Activated CD4-positive, alpha-beta memory T cell treated with anti-CD3 and anti-CD28 coated beads, Interleukin-2, amount 10 ng/mL, durations not matched to agents 7 days and 5 days (primary cell): ENCODE data around the gene NT5M. TPM values are rescaled to one million over a fixed set of nuclear protein-coding genes. Genes with fewer than 3 reads are reported as not detected.

Source experiments
- CTCF ChIA-PET: fragments of 350-600 bp; sonication (Branson Sonifier 250); formaldehyde crosslinking; loops from one replicate; lab custom pipeline; 2021; ENCODE audit warnings: antibody characterized with exemption, inconsistent platforms; lab: Charles Lee
- POLR2A ChIA-PET: fragments of 350-600 bp; sonication (Branson Sonifier 250); formaldehyde crosslinking; loops from one replicate; lab custom pipeline; 2021; ENCODE audit warnings: antibody characterized with exemption; lab: Charles Lee
- DNase-seq: peaks from one replicate; pipeline ENCODE4 v3.0.0-alpha.2; 2020
- H3K27ac Mint-ChIP-seq: one replicate; pipeline ENCODE4 v1.8.0; 2021; ENCODE audit warnings: mild to moderate bottlenecking, mixed read lengths
- H3K27me3 Mint-ChIP-seq: one replicate; pipeline ENCODE4 v1.8.0; 2021; ENCODE audit warnings: mixed read lengths
- H3K36me3 Mint-ChIP-seq: one replicate; pipeline ENCODE4 v1.8.0; 2021; ENCODE audit warnings: low read depth, mixed read lengths
- H3K4me1 Mint-ChIP-seq: one replicate; pipeline ENCODE4 v1.8.0; 2021; ENCODE audit warnings: mixed read lengths
- H3K4me3 Mint-ChIP-seq: one replicate; pipeline ENCODE4 v1.8.0; 2021; ENCODE audit warnings: mild to moderate bottlenecking, mixed read lengths
- H3K9me3 Mint-ChIP-seq: one replicate; pipeline ENCODE4 v1.8.0; 2021; ENCODE audit warnings: mixed read lengths
- total RNA-seq, 2 experiments: library from RNA; stranded (reverse); gene quantifications; one replicate each; pipeline ENCODE4 v1.2.3, GENCODE V29; 2021

NT5M gene
- total RNA-seq, 2 experiments from 2014 or later: 8.4 to 9.7 TPM

DNA sequence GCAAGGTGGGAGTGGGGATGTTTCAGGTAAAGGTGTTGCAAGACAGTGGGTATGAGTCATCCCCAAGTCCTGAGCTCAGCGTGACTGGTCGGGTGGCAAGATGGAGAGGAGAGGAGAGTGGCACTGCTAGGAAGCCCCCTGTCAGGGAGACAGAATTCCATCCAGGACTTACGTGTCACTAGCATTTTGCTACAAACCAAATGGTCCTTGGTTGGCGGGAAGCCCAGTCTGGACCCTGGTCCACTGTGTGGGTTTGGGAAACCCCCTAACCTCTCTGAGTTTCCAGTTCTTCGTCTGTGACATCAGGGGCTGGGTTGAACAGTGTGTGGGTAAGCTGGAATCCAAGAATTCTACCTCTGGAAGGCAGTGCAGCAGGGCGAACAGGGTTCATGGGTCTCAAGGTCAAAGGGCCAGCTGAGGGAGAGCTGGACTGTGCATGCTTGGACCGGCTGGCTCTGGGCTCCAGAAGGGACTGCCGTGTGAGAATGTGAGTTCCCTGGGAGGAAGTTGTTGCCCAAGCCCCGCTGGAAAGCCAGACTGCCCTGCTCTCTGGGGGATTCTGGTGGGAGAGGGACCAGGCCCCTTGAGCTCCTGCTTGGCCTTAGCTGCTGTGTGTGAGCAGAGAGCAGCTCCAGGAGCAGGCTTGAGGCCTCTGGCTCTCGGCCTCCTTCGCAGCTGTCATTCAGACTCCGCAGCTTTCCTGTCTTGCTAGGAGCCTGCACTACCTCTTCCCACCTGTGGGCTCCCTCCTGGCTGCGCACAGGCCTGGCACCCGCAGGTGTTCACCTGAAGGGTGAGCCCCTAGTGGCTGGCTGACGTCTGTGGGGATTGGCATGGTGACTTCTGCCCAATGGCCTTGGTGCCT is 84.6 kb downstream of the NT5M start:
- Mint-ChIP-seq H3K4me3 (no peak overlapping the region), H3K27ac (no peak overlapping the region), H3K4me1 (peaks cover 20% of the 10 kb centered on the region), H3K36me3 (no peaks in the 10 kb centered on the region), H3K27me3 (peaks cover 11% of the 10 kb centered on the region), H3K9me3 (no peaks in the 10 kb centered on the region)
- ChIA-PET POLR2A (no interaction called here), CTCF (no interaction called here)
- no peak for DNase-seq

DNA sequence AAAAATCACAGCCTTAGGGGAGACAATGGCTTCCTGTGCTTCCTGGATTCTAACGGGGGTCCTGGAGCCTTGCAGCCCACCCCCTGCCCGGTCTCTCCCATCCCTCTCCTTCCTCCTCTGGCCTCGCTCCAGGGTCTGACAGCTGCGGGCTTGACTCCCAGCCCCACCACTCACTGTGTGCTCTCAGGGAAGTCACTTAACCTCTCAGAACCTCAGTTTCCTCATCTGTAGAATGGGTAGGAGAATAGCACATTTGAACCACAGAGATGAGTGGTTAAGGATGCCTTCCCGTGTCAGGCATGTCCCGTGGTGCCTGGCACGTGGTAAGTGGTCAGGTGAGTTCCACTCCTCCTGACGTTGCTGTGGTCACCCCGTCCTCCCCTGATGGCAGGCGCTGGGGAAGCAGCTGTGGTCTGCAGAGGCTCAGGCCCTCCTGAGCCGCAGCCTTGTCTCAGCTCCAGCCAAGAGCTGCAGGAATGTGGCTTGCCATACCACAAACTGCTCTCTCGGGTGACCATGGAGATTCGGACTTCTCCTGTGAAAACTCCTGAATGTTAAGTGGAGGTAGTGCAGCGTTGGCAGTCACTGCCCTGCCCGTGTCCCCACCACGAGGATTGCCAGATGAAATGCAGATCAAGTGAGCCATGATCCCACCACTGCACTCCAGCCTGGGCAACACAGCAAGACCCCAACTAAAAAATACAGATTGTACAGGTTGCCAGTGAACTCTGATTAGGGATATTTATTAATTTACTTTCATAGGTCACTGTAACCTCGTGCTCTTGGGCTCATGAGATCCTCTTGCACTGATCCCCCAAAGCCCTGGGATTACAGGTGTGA is 85.7 kb downstream of the NT5M start:
- POLR2A ChIA-PET: interaction anchor here (0.5 kb wide), 1 partner anchor 14 kb away, joined by 3 read pairs; no protein-coding TSS in a partner anchor
- peaks cover 22% of the 10 kb centered on the region for H3K4me1 Mint-ChIP-seq
- CTCF ChIA-PET: no interaction called here

DNA sequence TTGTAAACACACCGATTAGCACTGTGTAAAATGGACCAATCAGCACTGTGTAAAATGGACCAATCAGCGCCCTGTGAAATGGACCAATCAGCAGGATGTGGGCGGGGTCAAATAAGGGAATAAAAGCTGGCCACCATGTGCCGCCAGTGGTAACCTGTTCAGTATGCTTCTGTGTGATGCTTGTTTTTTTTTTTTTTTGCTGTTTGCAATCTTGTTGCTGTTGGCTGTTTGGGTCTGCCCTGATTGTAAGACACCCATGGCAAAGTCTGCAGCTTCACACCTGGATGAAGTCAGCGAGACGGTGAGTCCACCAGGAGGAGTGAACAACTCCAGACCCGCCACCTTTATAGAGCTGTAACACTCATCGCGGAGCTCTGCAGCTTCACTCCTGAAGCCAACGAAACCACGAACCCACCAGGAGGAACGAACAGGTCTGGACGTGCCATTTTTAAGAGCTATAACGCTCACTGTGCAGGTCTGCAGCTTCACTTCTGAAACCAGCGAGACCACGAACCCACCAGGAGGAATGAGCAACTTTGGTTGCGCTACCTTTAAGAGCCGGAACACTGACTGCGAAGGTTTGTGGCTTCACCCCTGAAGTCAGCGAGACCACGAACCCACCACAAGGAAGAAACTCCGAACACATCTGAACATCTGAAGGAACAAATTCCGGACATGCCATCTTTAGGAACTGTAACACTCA is 88.6 kb downstream of the NT5M start:
- Mint-ChIP-seq H3K36me3 (no peaks in the 10 kb centered on the region), H3K27me3 (peaks cover 8% of the 10 kb centered on the region), H3K27ac (peak overlapping the region; percentile 44), H3K4me1 (peaks cover 23% of the 10 kb centered on the region), H3K4me3 (peak overlapping the region; percentile 60), H3K9me3 (no peaks in the 10 kb centered on the region)
- POLR2A ChIA-PET: interaction anchor here (1.0 to 2.1 kb wide), 3 partner anchors 12 to 85 kb away, joined by 3 to 8 read pairs (median 3); partner anchors contain the start of gene MED9
- CTCF ChIA-PET: interaction anchor here (1.0 to 1.8 kb wide), 5 partner anchors 9 to 105 kb away, joined by 3 to 7 read pairs (median 3); no protein-coding TSS in a partner anchor
- DNase-seq: peak; percentile 69

More for the DNA sequence above, 85.7 kb downstream of the NT5M start:
- no peak overlapping the region for H3K4me3 Mint-ChIP-seq
- no peak for DNase-seq
- H3K27me3 Mint-ChIP-seq: peaks cover 8% of the 10 kb centered on the region
- no peaks in the 10 kb centered on the region for H3K36me3 Mint-ChIP-seq
- H3K9me3 Mint-ChIP-seq: no peaks in the 10 kb centered on the region
- H3K27ac Mint-ChIP-seq: no peak overlapping the region

DNA sequence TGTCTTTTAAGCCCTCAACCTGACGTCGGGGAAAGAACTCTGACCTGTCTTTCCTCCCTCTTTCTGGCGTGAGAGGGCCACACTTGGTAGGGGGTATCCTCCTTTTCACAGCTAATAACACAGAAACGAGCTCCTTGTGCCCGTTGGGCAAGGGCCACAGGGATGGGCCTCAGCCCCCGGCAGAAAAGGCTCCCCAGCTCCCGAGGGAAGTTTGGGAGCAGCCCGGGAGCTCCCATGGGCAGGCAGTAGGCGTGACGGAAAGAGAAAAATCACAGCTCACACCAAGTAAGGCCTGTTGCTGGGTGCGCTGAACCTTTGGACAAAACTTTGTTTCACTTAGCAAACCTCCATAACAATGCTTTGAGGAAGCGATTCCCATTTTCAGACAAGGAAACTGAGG is 90.8 kb downstream of the NT5M start:
- Mint-ChIP-seq H3K9me3 (no peaks in the 10 kb centered on the region), H3K4me1 (peaks cover 26% of the 10 kb centered on the region), H3K4me3 (no peak overlapping the region), H3K36me3 (no peaks in the 10 kb centered on the region), H3K27ac (no peak overlapping the region), H3K27me3 (peaks cover 10% of the 10 kb centered on the region)
- ChIA-PET CTCF (interaction anchor here (0.6 kb wide), 1 partner anchor 192 kb away, joined by 3 read pairs; no protein-coding TSS in a partner anchor), POLR2A (no interaction called here)
- DNase-seq: no peak

DNA sequence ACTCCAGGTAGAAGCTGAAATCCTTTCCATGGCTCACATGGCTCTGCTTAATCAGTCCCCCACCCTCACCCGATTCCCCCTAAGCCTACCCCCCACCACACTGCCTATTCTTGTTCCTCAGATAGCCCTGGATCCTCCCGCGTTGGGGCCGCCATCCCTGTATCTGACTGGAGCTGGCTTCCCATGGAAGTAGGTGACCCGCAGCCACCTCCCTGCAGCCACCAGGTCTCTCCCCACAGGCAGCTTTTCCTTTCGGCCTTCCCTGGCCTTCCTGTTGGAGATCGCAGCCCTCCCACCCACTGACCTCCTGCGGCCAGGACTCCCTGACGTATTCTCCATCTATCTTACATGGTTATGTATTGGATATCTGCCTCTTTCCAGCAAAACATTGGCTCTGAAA is 91.3 kb downstream of the NT5M start:
- CTCF ChIA-PET: no interaction called here

DNA sequence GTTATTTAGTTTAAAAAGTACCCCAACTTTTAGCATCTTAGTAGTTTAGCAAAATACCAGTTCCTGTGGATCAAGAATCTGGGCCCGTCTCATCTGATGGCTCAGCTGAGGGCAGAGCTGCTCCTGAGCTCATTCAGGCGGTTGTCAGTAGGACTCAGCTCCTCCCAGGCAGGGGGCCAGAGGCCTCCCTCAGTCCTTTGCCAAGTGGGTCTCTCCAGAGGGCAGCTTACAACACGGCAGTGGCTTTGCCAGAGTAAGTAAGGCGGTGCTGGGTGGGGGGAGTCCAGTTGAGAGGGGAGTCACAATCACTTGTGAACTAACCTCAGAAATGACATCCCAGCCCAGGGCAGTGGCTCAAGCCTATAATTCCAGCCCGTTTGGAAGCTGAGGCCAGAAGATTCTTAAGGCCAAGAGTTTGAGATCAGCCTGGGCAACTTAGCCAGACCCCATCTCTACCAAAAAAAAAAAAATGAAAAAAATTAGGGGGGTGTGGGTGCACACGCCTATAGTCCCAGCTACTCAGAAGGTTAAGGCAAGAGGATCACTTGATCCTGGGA is 92.2 kb downstream of the NT5M start:
- no peak for DNase-seq
- ChIA-PET CTCF (no interaction called here), POLR2A (no interaction called here)
- Mint-ChIP-seq H3K36me3 (no peaks in the 10 kb centered on the region), H3K9me3 (no peaks in the 10 kb centered on the region), H3K4me1 (peaks cover 25% of the 10 kb centered on the region), H3K27me3 (peaks cover 7% of the 10 kb centered on the region), H3K4me3 (no peak overlapping the region), H3K27ac (no peak overlapping the region)

More for the DNA sequence above, 91.3 kb downstream of the NT5M start:
- no peaks in the 10 kb centered on the region for H3K36me3 Mint-ChIP-seq
- no peak overlapping the region for H3K4me3 Mint-ChIP-seq
- no peak overlapping the region for H3K27ac Mint-ChIP-seq
- DNase-seq: no peak
- POLR2A ChIA-PET: no interaction called here
- H3K9me3 Mint-ChIP-seq: no peaks in the 10 kb centered on the region
- peaks cover 10% of the 10 kb centered on the region for H3K27me3 Mint-ChIP-seq
- H3K4me1 Mint-ChIP-seq: peaks cover 26% of the 10 kb centered on the region

DNA sequence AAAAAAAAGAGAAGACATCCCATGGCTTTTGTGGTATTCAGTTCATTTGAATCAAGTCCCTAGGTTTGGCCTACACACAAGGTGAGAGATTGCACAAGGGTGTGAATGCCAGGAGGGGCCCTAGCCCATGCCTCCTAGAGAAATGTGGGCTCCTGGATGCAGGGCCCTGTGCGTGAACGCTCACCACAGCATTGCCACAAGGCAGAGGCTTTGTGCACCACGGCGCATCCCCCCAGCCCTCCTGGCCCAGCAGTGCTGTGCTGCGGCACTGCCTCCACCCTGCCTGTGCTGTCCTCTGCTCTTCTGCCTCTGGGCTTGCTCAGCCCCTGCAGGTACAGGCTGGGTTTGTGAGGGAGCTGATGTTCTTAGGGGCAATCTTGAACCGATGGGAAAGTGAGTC is 92.7 kb downstream of the NT5M start:
- ChIA-PET CTCF (no interaction called here), POLR2A (no interaction called here)
- peaks cover 6% of the 10 kb centered on the region for H3K27me3 Mint-ChIP-seq
- no peak for DNase-seq
- no peak overlapping the region for H3K27ac Mint-ChIP-seq
- H3K4me3 Mint-ChIP-seq: no peak overlapping the region
- no peaks in the 10 kb centered on the region for H3K9me3 Mint-ChIP-seq
- no peaks in the 10 kb centered on the region for H3K36me3 Mint-ChIP-seq
- peaks cover 25% of the 10 kb centered on the region for H3K4me1 Mint-ChIP-seq

Other genes with a start within 250 kb of the NT5M start
- 1 to 10 TPM; 6.3 to 6.6 TPM for gene PLD6, start 97.0 kb upstream of the NT5M start, total RNA-seq
- 10 to 100 TPM; 48.8 to 53.1 TPM for gene FLCN, start 66.2 kb upstream of the NT5M start, total RNA-seq
- 100 to 1,000 TPM in 1 of 2 experiments, 10 to 100 TPM in 1; 99.9 to 109 TPM for gene COPS3, start 22.1 kb upstream of the NT5M start, total RNA-seq
- 10 to 100 TPM; 12.6 to 13.2 TPM for gene MED9, start 173.6 kb downstream of the NT5M start, total RNA-seq
- gene RASD1, start 193.0 kb downstream of the NT5M start, total RNA-seq: 1 to 10 TPM; 1.5 to 2.0 TPM